NCI-H2081 (cell line): Measurements from ENCODE around the gene AGAP1.

ENCODE experiments used
- DNase-seq, 2 experiments: peaks; one replicate each; lab custom pipeline; 2025; lab: John Stamatoyannopoulos, UW

The AGAP1 gene

DNA sequence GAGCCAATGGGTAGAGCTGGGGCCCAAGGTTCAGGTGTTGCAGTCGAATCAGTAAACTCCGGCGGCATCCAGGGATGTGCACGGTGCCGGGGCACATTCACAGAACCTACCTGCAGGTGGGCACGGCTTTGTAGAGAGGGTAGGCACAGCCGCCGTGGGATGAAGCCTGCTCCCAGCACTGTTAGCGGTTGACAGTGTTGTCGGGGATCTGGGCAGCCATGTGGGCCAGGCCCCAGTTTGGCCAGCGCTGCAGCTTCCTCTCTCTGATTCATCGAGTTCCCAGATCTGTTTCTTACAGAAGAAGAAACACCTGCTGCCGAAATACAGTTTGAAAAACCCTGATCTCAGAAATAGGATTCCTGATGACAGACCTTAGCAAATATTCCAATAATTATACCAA, 274.8 kb downstream of the AGAP1 start:
- DNase-seq: no peak

DNA sequence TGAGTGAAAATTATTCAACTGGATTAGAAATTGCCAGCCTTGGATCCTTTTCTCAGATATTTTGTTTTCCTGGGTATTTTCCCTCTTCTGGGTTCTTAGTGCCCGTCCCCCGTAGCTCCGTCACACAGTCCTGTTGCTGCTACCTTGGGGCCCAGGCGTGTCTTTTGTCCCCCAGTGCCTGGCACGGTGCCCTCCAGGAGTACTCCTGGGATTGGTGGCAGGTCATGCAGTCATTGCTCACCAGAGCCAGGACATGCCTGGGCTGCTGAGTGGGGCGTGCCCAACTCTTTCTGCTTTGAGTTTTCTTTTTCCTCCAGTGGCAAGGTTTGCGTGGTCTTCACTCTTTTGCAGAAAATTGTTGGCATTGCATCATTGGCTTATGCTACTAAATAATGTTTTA, 275.2 kb downstream of the AGAP1 start:
- no peak for DNase-seq

DNA sequence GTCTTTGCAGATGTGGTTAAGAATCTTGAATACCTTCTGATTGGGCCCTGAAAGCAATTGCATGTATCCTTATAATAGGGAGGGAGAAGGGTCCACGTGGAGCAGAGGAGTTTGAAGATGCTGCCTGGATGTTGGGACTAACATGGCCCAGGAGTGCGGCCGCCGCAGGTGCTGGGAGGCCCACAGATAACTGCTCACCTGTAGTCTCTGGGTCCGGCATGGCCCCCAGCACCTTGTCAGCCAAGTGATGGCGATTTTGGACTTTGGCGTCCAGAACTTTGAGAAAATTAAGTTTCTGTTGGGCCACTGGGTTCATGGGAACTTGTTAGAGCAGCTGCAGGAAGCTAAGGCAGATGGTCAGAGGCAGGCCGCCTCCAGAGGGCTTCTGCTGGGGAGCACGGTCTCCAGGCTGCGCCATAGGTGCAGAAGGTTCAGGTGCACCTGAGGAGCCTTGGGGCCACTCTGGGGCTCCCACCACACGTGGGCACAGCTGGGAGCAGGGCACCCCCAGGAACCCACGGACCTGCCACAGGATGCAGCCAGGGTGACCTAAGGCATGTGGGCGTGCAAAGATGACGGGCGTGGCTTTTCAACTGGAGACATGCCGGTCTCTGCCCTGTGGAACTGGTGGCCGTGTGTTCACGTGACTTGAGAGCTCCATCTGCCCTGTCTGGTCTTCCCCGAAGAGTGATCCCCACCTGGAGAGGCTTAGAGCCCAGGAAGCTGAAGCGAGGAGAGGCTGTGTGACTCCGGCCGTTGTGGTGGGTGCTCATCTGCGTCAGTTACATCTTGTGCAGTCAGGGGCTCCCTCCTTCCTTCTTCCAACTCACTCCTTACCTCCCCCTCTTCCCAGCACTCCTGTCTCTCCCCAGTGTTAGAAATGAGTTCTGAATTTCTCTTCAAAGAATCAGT, 277.3 kb downstream of the AGAP1 start:
- DNase-seq: no peak

DNA sequence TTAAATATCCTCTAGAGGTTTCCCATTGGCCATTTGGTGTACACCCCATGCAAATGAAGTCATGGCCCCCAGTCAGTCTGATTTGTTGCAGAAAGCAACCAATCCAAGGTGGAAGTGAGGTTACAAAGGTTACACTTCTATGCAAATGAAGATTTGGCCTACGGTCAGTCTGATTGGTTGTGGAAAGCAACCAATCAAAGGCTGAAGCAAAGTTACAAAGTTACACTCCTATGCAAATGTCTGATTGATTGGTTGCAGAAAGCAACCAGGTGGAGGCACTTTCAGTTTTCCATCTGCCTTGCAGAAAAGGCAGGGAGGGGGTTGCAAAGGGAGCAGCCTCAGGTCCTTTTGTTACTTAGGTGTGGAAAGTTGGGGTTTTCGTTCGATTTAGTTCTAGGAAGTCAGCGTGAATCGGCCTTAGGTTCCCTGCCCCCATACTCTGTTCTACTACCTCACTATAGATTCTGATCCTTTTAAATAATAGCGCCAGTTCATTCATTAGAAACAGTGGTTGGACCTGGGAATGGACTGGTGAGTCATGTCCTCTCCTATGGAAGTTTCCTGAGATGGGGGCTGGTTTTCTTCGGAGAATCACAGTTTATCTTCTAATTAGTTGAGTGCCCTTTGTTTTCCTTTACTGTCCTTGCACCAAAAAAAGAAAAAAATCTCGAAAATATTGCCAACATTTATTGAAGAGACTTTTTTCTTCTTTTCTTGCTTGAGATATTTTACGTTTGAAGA, 279.5 kb downstream of the AGAP1 start:
- DNase-seq: no peak

DNA sequence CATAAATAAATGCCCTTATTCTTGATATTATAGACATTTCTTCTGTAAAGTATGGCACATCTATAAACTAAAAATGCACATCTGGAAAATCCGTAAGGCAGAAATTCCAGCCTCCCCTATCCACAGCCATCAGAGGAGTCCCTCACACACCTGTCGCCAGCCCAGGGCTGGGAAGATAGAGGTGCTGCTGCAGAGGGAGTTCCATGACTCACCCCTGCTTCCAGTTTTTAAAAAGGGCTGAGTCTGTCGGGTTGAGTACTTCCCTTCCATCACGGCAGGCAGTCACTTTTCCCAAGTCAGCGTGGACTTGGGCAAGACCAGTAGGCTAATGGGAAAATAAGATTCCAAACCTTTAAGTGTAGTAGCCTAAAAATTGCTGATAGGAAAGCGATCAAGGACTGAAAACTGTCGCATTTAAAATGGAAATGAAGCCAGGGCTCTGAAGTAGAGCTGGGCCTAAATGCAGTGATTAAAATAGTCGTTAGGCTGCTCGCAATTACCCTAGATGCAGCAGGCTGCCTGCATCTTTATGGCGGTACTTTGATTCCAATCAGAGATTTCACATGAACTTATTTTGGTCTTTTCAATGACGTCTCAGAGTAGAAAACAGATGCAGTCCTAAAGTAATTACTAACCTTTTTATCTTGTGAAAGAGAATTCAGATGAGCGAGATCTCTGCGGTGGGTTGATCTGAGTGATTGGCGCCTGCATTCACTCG, 280.5 kb downstream of the AGAP1 start:
- no peak for DNase-seq

DNA sequence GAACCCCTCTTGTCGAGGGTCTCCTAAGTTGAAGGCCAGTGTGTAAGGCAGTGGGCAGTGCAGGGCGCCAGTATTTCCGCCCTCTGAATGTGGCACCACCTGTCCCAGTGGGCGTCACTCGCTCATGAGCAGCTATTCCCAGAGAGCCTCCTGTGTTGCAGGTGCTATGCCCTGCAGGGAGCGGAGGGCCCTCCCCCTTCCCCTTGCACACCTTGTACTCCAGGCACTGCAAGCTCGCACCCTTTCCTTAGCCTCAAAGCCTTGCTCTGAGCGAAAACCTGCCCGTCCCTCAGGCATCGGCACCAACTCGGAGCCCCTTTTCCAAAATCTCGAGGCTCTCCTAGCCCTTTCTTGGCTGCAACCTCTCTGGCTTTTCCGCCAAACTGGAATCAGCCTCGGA, 282.7 kb downstream of the AGAP1 start:
- DNase-seq: peak in 1 of 2 experiments; percentile 8

DNA sequence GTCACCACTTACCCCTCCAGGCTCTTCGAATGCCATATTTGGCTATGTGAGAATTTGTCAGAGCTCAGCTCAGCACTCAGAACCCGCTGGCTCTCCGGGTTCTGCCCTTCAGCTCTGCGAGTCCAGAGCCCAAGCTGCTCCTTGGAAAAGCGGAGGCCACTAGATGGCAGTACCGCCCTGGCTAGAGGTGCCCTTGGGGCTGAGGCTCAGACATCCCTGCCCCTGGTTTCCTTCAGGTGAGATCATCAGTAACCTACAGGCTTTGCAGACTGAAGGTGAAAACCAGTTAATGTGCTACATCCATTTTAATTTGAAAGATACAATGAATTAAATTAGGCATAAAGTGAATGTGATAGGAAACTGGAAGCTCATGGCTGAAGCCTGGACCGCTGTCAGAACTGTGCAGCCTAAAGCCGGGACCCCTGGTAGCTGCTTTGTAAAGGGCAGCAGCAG, 285.6 kb downstream of the AGAP1 start:
- peak; percentile 62 to 71 for DNase-seq

DNA sequence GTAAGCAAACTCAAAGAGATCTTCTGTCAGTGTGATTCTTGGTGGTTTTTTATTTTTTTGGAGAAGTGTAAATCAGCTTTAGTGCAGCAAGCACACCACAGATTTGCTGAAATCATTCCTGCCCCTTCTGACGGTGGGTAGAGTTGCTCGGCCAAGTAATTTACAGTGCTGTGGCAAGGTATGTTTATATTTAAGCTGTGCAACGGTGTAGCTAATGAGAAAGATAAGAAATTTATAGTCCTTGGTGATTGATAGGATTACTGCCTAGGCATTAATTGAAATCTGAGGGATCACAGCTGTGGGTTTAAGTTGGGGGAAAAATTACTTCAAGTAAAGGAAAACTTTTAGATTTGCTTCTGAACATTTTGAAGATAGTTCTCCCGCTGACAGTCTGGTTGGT, 286.6 kb downstream of the AGAP1 start:
- no peak for DNase-seq

DNA sequence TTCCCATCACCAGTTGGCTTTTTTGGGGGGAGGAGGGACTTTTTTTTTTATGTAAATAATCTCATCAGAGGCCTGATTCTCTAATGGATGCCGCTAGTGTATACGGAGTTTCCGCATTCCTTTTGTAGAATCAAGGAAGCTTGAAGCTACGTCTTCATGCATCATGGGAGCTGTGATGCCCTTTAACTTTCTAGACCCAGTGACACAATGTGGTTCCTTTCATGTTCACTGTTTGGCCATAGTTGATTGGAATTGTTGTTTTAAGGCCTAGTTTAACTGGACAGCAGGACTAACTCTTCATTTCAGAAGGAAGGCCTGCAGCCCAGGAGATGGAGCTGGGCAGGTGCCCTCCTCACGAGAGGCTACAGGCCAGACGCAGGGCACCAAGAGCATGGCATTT, 287.9 kb downstream of the AGAP1 start:
- DNase-seq: no peak

DNA sequence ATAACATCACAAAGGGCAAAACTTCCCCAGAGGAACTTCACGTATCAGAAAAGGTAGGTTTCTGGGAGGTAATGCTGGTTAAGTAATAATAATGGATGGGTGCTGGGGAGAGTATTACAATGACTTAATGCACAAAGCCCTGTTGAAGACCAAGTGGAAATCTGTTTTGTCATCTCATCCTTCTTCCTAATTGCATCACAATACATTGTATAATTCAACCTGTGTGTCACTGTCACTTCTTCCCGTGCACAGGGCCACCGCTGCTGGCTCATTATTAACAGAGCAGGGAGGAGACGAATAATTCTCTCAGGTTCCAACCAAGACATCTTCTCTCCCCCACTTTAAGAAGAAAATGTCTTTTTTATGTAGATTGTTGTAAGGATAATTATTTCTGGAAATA, 290.9 kb downstream of the AGAP1 start:
- no peak for DNase-seq

DNA sequence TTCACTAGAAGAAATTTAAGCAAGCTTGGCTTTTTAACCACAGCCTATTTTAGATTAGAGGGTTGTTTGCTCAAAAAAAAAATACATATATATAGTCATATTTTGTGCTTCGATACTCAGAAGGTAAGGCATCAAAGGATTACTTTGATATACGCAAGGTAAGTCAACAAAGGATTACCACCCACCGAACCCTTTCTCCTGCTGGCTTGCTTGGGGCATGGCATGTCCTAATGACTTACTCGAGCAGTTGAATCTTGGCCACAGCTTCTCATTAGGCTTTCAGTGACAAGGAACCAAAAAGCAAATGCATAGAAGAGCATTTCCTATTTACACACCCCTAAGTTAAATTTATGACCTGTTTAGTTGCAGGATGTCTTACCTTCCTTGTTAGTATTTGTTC, 295.7 kb downstream of the AGAP1 start:
- no peak for DNase-seq

DNA sequence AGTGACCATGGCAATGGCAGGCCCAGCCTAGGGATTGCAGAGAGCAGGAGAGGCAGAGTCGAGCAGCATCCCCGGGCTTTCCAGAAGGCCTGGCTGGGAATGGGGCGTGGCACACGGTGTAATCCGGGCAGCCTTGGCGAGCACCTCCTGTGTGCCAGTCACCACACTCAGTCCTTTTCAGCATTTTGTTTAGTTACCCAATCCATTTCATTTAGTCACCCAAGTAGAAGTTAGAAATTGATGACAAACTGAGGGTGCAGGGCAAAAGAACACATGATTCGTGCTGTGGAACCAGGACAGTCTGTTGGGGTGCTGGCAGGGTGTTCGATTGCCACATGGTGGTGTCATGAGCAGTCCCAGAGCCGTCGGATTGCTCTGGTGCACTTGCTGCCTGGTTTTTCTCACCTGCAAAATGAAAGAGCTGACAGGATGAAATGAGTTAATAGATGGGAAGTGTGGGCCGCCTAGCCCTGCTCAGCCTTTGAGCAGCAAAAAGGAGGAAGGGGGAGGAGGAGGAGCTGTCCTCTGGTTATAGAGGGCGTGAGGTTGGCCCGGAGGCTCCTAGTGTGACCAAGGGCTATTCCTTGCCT, 299.4 kb downstream of the AGAP1 start:
- DNase-seq: no peak

DNA sequence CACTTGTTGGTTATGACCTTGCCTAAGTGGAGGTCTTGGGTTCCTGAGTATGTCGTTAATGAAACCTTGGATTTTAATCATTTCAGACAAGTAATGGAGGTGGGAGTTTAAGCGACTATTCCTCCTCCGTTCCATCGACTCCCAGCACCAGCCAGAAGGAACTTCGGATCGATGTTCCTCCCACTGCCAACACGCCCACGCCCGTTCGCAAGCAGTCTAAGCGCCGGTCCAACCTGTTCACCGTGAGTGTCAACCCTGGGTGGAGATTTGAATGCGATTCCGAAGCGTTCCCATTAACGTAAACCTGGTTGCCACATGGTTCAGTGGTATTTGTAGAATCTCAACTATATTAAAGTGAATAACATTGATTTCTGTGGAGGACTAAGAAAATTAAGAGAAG, 305.4 kb downstream of the AGAP1 start:
- no peak for DNase-seq

DNA sequence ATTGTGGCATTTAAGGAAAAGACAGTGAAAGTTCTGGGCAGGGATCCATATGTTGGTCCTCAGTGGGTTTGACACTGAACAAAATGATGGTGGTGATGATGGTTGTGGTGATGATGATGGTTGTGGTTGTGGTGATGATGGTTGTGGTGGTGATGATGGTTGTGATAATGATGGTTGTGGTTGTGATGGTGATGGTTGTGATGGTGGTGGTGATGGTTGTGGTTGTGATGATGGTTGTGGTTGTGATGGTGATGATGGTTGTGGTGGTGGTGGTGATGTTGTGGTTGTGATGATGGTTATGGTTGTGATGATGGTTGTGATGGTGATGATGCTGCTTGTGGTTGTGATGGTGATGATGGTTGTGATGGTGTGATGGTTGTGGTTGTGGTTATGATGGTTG, 308.7 kb downstream of the AGAP1 start:
- no peak for DNase-seq

DNA sequence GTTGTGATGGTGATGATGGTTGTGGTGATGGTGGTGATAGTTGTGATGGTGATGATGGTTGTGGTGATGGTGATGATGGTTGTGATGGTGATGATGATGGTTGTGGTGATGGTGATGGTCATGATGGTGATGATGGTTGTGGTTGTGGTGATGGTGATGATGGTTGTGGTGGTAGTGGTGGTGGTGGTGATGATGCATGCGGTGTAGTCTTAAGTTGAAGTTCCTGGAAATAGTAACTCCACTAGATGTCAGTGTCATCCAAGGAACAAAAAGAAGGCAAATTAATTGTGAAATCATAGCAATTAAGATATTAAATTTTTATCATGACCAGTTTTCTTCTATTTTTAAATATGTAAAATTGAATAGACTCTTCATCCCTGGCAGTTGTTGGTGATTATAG, 309.2 kb downstream of the AGAP1 start:
- DNase-seq: no peak

DNA sequence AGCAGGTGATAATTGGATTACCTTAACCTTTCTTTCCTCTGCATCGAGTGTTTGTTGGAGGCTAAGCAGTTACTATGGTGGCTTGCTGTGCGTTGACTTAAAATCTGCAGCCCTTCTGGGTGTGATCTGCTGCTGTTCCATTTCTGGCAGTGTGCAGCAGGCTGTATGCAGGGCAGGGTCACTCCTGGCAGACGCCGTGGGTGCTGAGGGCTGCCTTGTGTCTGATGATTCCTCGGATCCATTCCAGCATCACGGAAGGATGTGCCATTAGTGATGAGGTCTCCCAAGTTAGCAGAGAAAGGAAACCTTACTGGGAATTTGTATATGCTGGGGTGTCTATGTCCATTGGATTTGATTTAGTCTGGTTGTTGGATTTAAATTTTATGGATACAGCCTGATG, 310.8 kb downstream of the AGAP1 start:
- DNase-seq: no peak

DNA sequence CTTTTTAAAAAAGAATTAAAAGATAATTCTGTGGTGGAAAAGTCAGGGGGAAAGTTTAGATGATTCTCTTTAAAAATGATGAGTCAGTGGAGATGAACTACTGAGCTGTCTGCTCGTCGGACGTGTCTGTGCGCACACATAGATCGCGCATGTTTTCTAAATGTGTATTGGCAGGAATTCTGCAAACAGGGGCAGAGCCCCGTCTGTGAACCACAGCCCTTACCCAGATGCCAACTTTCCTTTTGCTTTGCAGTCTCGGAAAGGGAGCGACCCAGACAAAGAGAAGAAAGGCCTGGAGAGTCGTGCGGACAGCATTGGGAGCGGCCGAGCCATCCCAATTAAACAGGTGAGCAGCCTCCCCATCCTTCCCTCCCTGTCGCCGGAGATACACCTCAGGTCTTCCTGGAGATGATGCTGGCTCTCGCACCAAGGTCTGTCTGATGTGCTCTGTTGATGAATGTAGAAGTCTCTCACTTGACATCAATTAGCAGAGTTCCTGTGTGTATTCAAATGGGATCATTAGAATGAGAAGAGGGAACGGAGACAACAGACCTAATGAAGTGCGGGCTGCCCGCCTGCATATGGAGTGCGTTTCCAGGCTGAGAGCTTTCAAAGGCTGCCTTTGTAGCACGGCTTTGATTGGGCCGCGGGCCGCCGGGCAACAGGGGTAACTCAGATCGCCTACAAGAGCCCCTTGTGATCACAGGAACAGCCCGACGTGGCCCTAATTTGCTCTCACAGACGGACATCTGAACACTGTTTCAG, 313.3 kb downstream of the AGAP1 start:
- DNase-seq: no peak

DNA sequence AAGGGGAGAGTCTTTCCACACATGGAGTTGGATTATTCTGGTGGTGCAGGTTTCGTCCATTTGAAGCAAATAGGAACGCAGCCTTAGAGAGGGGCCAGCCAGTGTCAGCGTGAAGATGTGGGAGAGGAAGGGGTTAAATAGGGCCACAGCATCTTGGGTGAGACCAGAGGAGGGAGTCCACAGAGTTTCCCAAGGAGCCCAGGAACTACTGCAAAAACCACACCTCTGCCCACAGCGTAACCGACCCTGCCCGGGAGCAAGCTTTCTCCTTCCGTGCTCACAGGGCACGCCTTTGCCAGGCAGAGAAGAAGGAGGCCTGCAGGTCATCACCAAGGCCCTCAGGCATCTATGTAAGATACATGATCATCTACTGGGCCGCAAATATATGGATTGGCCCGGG, 314.5 kb downstream of the AGAP1 start:
- no peak for DNase-seq

DNA sequence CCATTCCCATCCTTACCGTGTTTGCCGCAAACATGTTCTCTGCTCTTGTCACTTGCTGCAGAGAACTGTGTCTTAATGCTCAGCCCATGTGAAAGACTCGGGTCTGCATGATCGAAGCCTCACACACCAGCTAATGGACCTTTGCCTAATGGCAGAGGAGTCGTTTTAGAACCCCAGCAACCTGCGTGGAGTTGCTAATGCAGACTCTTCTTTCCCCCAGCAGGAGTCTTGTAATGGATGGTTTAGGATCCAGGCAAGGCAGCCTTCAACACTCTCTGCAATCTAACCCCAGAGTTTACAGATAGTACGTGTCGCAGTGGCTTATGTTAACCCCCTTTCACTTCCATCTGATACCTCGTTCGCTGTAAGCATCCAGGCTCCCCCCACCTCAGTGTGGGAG, 316.4 kb downstream of the AGAP1 start:
- no peak for DNase-seq

DNA sequence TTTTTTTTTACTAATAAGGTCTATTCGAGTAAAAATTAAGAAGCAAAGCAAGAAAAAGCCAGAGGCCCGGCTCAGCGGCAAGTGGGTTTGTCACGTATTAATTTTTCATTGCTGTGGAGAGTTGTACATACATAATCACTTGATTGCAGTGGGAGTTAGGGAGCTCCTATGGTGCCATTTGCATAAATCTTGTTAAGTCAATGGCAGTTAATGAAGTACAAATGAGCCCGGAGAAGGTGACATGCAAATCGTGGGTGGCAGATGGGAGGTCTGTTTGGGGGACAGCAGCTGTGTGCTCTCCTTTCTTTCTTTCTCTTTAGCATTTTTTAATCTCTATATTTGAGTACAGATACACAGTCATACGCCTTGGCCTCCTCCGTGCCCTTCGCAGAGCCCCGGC, 317.0 kb downstream of the AGAP1 start:
- DNase-seq: no peak

DNA sequence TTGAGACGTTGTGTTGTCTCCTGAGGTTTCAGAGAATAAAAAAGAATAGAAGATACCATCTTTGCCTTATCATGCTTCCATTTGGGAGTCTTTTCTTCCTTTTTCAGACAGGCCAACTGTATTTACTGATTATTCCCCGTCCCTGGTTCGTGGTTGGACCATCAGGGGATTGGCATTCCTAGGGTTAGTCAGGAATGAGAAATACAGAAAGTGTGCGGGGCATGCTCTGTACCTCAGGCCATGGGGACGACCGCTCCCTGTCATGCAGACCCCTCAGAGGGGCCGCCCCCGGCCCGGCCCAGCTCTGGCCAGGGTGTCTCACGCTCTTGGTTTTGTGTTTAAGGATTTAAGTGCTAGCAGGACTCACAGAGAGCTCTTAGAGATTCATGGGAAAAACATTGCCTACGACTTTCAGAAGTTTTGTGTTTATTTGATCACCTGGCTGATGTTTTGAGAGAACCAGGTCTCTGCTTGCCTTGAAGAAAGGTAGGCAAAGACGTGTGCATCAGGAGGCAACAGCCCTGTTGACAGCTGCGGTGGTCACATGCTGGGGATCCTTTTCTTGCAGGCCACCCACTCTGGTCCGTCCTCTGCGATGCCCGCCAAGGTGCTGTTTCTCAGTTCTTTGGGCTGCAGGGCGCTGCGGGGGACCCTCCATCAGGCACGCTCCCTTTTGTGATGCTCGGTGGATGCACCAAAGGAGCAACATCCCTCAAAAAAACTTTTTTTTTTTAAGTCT, 317.8 kb downstream of the AGAP1 start:
- no peak for DNase-seq
